HuH-7 (cell line): Measurements from ENCODE around the gene HBP1.
A peak's percentile ranks its signal among the peaks of the same experiment; 100 is the strongest.
"Not testable (repeated sequence)": the region's sequence is repeated elsewhere in the genome, so short reads cannot be mapped to it uniquely, and the experiment has no call there.

Source experiments
- DNase-seq: peaks from one replicate; pipeline ENCODE4 v3.0.0; 2011; ENCODE audit warnings: low spot score

Gene HBP1

DNA sequence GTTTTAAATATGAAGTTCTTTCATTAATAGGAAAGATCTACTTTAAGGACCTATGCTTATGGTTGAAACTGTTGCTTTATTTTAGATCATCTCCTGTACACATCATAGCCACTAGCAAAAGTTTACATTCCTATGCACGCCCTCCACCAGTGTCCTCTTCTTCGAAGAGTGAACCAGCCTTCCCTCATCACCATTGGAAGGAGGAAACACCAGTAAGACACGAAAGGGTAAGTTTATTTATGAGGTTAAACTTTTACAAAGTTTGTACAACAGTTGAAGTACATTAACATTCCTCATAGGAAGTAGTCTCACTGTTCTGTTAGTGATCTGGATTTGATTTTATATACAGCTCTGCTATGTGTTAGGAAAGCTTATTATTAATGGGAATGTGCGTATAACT is 16.9 kb downstream of the HBP1 start:
- DNase-seq = no peak

DNA sequence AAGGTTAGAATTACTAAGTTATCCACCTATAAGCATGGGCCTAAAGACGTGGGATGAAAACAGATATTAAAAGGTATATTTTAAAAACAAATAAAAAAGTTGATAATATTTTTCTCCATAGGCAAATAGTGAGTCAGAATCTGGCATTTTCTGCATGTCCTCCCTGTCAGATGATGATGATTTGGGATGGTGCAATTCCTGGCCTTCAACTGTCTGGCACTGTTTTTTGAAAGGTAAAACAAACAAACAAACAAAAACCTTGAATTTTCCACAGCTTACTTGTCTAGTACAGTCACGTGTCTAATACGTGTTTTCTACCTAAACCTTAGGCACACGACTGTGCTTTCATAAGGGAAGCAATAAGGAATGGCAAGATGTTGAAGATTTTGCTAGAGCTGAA is 17.4 kb downstream of the HBP1 start:
- no peak for DNase-seq

DNA sequence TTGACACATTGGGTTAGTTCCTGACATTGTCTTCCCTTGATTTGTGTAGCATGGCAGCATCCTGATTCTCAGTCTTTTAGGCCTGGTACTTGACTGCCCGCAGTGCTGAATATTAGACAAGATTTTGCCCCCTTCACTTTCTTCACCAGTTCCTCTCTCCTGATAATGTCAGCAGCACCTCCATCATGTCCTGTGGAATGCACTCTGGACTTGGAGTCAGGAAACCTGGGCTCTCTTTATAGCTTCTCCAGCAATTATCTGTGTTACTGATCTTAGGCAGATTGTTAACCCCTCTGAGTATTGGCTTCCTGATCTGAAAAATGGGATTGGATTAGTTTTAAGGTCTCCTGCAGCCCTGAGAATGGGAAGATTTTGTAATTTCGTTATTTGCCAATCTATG is 19.0 kb downstream of the HBP1 start:
- DNase-seq = no peak

DNA sequence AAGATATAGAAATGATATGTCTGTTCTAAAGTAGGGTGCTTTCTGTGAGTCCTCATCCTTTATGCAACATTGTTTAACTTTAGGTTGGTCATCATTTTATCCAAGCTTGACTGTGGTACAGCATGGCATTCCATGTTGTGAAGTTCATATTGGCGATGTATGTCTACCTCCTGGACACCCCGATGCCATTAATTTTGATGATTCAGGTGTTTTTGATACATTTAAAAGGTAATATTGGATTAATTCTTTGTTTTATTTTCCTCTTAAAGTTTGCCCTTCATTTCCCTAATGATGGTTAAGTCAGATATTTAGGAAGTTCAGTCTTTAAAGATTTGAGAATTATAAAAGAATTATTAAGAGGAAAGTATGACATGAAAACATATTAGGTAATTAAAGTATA is 21.3 kb downstream of the HBP1 start:
- DNase-seq = no peak

DNA sequence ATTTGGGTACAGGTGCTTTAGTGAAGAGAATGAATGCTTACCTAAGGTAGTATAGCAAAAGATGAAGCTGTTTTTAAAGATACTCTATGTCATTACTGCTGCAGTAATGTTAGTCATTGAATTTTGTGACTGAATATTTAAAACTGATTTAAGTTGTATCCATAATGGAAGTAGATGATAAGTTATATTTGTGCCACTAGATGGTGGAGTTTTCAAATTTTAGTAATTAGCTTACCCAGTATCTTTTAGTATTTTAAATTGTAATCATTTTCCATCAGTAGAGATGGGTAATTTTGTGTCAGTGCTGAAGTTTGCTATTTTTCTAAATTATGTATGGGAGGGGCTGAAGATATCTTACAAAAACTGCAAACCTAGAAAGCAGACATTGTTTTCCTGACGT is 25.2 kb downstream of the HBP1 start:
- DNase-seq = no peak

DNA sequence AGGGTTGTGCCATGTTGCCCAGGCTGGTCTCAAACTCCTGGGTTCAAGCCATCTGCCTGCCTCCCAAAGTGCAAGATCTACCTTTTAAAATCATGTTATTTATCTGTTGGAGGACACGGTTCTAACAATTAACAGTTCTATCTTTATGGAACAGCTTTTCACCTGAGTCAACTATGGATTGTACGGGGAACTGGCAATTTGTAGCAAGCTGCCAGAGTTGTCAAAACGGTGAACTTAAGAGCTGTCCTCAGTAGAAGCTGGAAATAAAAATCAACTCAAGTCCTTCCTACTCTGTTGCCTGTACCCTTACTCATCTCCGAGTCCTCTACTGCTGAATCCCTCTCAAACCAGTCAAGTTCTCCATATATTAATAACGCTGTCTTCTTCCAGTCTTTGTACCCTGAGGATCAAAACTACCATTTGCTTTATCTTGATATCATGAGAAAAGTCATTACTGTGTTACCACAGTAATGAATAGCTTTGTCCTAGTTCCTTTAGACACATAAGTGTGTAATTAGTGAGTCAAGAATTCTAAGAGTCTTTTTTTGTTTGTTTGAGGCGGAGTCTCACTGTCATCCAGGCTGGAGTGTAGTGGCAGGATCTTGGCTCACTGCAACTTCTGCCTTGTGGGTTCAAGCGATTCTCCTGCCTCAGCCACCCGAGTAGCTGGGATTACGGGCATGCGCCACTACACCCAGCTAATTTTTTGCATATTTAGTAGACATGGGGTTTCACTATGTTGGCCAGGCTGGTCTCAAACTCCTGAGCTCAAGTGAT is 28.2 kb downstream of the HBP1 start:
- DNase-seq = no peak

DNA sequence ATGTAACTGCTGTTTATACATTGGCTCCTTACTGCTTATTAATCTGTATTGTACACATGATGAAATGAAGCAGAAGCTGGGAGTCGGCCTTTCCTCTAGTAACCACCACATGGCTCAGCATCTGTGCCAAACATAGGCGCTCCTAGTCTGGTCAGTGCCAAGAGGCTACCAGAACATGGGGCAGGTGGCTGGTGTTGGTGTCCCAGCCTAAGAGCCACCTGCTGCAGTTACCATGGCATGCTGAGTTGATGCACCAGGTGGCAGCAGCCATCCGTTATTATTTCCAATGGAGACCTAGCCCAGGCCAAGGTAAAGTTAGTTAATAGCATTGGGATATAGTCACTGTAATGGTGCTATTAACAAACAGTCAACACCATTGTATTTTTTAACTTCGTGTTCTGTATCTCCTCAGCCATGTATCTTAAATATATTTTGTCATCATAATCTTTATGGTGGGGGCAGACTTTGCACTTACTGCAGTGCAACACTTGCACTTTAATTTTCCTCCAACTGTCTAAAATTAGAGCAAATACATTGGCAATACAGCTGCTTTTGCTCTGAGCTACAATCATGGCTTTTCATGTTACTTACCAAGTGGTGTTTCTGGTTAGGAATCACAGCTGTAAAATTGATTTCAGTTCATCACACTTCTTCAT is 33.1 kb downstream of the HBP1 start:
- DNase-seq = peak; percentile 55

DNA sequence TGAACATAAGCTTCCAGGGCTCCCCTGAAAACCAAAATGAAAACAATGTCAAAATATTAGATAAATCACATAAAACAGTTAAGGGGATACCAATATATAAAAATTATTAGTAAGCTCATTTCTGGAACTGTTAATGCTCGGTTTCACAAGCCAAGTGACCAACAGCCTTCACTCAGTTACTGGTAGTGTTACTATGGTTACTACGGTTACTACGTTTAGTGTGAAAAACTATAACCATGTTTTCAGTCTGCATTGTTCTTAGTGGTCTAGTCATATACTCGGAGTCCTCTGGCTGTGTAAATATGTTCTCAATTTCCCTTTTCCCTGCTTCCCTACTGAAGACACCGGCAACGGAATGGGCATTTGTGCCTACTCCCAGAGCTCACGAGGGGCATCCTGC is 34.8 kb downstream of the HBP1 start:
- no peak for DNase-seq

DNA sequence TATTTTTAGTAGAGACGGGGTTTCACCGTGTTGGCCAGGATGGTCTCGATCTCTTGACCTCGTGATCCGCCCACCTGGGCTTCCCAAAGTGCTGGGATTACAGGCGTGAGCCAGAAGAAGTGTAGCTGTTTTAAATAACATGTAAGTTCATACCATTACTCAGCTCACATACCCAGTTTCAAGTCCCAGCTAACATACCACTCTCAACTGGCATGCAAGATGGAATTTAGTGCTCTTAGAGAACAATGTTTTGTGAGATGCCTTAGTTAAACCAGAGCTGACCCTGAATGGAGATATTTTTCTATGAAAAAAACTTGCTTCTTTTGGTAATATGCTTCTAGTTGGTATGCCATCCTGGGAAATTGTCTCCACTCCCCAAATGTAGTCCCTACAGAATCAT is 37.3 kb downstream of the HBP1 start:
- no peak for DNase-seq

DNA sequence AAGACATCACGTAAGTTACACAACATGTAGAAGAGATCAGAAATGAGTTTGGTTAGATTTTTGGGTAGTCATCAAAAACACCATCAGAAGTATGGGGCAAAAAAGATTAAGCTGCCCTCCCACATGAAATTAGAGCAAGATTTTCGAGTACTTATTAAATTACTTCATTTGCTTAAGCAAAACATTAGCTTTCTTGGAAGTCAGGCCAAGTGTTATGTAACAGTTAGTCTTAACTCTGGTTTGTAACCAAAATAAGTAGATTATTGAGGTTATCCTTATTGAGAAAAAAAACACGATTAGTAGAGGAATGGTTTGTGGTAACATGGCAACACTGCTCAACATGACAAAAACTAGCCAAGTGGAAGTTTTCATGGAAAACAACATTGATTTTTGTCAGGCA is 37.9 kb downstream of the HBP1 start:
- no peak for DNase-seq

DNA sequence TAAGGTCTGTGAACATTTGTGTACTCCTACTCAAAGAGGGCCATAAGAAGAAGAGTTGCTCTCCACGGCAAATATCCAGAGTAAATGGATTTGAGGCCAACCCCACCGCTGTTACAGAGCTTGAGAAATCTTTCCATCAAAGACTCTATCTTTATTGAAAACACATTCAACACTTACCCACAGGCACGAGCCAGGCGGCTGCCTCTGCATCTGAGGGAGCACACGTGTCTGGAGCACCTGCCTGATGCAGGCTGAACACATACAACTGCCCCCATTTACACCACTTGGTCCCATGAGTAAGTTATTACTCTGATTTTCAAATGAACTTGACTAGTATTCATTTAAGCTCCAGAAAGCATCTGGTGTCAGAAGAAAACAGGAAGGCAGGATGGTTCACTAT is 38.7 kb downstream of the HBP1 start:
- no peak for DNase-seq

DNA sequence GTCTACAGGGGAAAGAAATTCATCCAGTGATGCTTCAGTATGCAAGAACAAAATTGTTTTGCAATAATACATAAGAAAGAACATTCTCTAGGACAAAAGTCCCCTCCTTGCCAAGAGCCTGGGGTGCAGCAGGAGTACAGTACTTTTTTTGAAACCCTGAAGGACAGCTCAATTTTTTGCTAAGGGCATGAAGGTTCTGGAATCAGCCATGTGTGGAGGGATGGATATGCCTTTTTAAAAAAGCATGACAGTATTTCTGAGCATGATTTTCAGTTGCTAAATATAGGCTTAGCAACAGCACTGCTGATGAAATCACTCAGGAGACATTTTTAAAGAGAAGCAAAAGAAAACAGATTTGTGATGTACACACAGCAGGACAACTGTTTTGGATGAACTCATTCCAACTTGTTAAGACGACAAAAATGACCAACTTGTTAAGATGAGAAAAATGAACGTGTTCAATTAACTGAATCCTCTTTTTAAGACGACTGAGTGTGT is 39.3 kb downstream of the HBP1 start:
- no peak for DNase-seq

DNA sequence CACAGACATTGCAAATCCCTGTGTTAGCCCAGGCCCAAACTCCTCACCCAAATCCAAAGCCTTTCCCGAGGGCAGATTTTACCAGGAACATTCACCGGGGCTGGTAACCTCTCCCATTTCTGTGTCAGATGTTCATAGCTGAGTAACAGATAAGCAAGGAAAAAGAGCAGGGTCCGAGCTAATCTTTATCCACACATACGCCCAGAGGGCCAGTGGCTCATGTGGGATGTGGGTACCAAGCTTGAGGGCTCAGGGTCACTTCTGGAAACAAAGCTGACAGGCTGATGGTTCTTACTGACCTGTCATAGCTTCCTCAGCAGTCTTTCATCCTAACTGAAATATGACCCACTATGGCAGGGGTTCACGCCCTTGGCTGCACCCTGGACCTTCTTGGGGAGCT is 39.8 kb downstream of the HBP1 start:
- no peak for DNase-seq

DNA sequence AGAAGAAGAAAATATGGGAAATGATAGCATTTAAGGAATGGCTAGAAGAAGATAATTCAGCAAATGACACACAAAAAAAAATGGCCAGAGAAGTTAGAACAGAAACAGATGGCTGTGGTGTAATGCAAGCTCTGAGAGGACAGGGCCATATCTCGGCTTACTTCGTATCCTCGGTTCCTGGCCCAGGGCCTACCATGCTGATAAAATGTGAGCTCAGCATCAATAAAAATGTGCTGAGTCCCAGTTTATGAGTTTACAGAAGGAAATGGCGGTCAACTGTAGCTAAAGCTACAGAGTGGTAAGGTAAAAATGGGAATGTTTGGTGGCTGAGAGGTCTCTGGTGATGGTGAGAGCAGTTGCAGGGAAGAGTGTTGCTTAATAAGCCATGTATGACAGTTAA is 40.8 kb downstream of the HBP1 start:
- DNase-seq = no peak

DNA sequence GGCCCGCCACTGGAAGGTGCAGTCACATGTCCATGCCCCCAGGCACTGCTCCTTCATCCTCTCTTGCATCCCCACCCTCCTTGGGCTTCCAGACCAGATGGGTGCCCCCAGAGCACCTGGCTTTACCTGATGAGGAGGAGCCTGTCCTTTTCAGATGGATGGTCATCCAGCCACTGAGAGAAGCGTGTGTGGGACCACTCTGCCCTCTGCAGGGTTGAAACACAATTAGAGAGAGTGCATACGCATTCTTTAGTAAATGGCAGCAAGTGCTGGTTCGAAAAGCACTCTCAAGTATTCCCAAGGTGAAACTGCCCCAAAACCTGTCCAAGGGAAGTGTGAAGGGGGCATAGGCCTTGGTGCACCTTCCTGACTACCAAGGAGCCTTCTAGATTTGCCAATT is 41.6 kb downstream of the HBP1 start:
- no peak for DNase-seq

DNA sequence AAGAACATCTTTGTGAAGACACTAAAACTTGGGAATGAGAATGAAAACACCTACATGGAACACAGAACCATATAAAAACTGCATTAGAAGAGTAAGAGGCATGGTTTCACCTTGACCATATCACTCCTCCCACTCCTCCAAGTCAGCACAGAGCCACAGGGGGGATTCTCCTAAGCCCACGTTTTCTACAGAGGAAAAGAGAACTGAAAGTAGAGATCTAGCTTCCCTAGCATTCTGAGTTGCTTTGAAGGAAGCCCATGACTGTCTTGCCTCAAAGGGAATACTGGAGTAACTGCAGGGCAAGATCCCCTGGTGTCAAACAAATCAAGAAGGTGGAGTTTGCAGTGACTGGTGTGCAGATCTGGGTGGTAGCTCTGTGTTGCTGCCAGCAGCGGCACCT is 43.9 kb downstream of the HBP1 start:
- no peak for DNase-seq

DNA sequence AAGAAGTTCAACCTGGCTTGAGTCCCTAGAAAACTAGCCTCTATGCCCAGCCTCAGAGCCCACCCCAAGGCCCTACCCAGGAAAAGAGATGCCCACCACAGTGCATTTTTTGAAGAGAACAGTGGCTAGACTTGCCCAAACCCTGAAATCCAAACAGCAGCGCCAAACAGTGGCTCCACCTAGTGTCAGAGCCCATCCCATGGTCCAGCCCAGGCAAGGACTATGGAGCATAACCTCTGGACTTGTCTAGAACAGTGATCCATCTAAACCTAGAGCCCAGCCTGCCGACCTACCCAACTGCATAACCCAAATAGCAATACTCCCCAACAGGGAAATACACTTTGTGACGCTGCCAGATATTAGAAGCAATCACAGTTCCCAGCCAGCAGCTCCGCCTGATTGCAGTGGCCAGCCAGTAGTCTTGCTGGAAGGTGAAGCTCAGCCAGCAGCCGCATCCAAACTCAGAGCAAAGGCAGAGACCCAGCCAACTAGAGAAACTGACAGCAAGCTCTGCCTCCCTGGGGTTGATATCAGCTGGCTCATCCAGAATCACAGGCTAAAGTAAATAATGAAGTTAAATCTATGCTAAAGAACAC is 44.5 kb downstream of the HBP1 start:
- DNase-seq = no peak

DNA sequence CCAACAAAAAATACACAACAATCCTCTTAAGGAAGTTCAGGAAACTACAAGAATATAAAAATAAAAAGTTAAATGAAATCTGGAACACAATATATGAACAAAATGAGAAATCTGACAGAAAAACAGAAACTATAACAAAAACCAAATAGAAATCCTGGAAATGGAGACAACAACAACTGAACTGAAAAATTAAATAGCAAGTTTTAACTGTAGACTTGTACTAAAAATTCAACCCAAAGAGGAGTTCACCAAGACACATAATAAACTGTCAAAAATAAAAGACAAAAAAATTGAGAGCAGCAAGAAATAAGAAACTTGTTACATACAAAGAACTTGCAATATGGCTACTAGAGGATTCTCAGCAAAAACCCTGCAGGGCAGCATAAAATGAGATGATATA is 45.1 kb downstream of the HBP1 start:
- no peak for DNase-seq

DNA sequence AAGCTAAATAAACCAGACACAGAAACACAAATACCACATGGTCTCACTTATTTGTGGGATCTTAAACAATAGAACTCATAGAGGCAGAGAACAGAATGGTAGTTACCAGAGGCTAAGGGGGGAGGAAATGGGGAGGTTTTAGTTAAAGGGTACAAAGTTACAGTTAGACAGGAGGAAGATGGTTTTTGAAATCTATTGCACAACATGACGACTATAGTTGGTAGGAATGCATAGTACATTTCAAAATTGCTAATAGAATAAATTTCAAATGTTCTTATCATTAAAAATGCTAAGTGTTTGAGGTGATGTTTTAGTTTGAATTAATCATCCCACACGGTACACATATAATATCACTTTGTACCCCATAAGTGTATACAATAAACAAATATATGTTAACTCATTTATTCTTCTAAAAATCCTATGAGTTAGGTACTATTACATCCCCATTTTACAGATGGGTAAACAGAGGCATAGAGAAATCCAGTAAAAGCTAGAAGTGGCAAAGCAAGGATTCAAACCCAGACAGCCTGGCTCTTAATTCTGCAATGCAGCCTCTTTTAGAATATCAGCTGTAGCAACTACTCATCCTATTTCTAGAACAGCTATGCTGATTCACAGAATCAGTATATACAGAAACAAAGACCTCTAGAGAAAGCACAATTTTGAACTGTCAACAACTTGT is 50.9 kb downstream of the HBP1 start:
- DNase-seq = no peak

DNA sequence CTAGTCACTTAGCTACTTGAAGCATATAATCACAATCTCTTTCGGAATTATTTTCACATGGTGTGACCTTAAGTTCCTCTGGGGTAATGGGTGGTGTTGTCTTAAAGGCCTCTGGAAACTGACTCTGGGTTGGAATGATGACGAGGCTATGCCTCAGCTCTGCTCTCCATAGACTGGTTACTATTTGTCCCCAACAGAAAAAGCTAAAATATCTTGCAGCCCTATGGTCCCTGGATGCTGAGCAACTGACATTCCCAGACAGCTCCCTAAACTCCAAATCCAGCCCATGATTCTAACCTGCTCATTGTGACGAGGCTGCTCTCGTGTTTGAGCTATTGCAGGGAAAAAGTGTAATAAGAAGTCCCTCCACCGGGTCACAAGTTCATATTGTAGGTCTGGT is 51.6 kb downstream of the HBP1 start:
- no peak for DNase-seq

DNA sequence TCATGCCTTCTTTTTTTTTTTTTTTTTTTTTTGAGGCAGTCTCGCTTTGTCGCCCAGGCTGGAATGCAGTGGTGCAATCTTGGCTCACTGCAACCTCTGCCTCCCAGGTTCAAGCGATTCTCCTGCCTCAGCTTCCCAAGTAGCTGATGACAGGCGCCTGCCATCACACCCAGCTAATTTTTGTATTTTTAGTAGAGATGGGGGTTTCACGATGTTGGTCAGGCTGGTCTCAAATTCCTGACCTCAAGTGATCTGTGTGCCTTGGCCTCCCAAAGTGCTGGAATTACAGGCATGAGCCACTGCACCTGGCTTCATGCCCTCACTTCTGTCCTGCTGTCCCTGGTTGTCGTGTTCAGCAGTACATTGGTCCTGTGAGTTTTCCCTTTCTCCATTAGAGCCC is 52.0 kb downstream of the HBP1 start:
- not testable (repeated sequence) for DNase-seq

DNA sequence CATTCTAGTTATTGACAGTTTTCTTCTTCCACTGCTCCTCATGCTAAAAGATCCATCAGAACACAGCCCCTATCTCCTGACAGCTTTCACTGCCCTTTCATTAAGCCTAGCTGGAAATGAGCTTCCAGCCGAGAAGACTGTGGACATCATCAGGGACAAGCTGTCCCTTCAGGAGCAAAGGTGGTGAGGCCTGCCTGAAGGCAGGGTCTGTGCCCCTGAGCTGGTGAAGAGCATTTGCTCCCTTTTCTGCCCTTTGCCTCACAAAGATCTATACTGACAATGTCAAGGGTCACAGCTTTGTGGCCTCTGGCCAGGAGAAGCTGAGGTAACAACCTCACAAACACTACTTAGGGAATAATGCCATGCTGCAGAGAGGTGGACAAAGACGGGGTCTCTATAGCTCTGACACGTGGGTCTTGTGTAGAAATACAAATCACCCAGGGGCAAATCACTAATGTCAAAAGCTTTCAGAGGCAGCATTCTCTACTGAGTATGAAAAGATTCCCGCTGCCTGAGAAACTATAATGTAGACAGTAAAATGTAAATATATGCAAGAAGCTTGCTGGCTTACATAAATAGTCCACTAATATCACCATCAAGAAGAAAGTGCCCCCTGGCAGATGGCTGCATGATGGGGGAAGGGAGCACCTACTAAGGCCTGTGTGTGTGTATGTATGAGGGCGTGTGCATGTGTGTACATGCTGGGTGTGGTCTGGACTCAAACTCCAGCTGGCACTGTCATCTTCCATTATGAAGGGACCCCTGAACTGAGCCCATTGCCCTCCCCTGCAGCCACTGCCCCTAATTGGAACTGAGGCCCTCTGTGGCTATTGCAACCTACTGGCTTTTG is 55.8 kb downstream of the HBP1 start:
- no peak for DNase-seq
